Measurements from ENCODE around the gene C3orf62. TPM values are rescaled to one million over a fixed set of nuclear protein-coding genes. Genes with fewer than 3 reads are reported as not detected.
A peak's percentile ranks its signal among the peaks of the same experiment; 100 is the strongest.

The C3orf62 gene
- 10 to 100 TPM; 14.1 to 25.9 TPM for total RNA-seq
- 48.6 TPM for polyA plus RNA-seq (ENCODE audit: insufficient read depth, low read depth, low replicate concordance)
- long read RNA-seq, donor 1, full-length matches to known transcripts = 4 of 4 reads
- long read RNA-seq, donor 1, partial matches to known transcripts = 0 of 4 reads
- long read RNA-seq, donor 1, other reads (novel, unspliced or antisense) = 0 of 4 reads
- long read RNA-seq, donor 2, full-length matches to known transcripts = 3 of 3 reads
- long read RNA-seq, donor 2, partial matches to known transcripts = 0 of 3 reads
- long read RNA-seq, donor 2, other reads (novel, unspliced or antisense) = 0 of 3 reads

GRCh38 chr3:49276475-49277382 is at the start of gene C3orf62:
C3orf62 (minus strand) TSS chr3:49277232; CDS start chr3:49276872, 360 bp downstream.
- Histone ChIP-seq H3K4me1 (peaks cover 35% of the 10 kb centered on the region), H3K27ac (peak within 1 kb of the TSS; percentile 94 to 98), H3K4me3 (peak within 1 kb of the TSS; percentile 50 to 66), H3K9me3 (no peaks in the 10 kb centered on the region), H3K36me3 (ENCODE audit: low read depth, missing control alignments) (no peaks in the 10 kb centered on the region), H3K27me3 (no peaks in the 10 kb centered on the region)
- TF ChIP-seq CTCF (IDR thresholded peaks at IDR 0.05) = no peak
- TF ChIP-seq POLR2A (IDR thresholded peaks at IDR 0.05) = no peak
- intact Hi-C loops (cut with DNase I; ENCODE audit: low total_unique reads) = loop anchor here (10.0 kb wide), 1 partner anchor 252 kb away; the partner anchor contains the start of genes IMPDH2 and NDUFAF3
- peak; percentile 92 for DNase-seq
- 4% methylated on average over 20 to 50 of the region's 51 CpGs for WGBS, 2 donors

GRCh38 chr3:49324768-49325167 is 47.7 kb upstream of the C3orf62 start:
- WGBS, 2 donors = 96 to 97% methylated on average over 7 of the region's 7 CpGs

GRCh38 chr3:49316696-49317457 is 39.8 kb upstream of the C3orf62 start:
- 89 to 95% methylated on average over 16 of the region's 16 CpGs for WGBS, 2 donors
- H3K9me3 ChIP-seq = no peaks in the 10 kb centered on the region
- H3K4me3 ChIP-seq = no peak overlapping the region
- no peak for DNase-seq
- no peaks in the 10 kb centered on the region for H3K4me1 ChIP-seq
- H3K27me3 ChIP-seq = no peaks in the 10 kb centered on the region
- intact Hi-C loops (cut with DNase I; ENCODE audit: low total_unique reads) = no loop called here
- H3K27ac ChIP-seq = no peak overlapping the region
- no peaks in the 10 kb centered on the region for H3K36me3 ChIP-seq (ENCODE audit: low read depth, missing control alignments)
- TF ChIP-seq CTCF (IDR thresholded peaks at IDR 0.05) = no peak
- TF ChIP-seq POLR2A (IDR thresholded peaks at IDR 0.05) = no peak

More at GRCh38 chr3:49324768-49325167, 47.7 kb upstream of the C3orf62 start:
- no peaks in the 10 kb centered on the region for H3K27me3 ChIP-seq
- no peaks in the 10 kb centered on the region for H3K4me1 ChIP-seq
- no peak overlapping the region for H3K27ac ChIP-seq
- TF ChIP-seq POLR2A (IDR thresholded peaks at IDR 0.05) (no peak), CTCF (IDR thresholded peaks at IDR 0.05) (no peak)
- no peaks in the 10 kb centered on the region for H3K36me3 ChIP-seq (ENCODE audit: low read depth, missing control alignments)
- no peaks in the 10 kb centered on the region for H3K9me3 ChIP-seq
- H3K4me3 ChIP-seq = no peak overlapping the region
- no peak for DNase-seq
- intact Hi-C loops (cut with DNase I; ENCODE audit: low total_unique reads) = no loop called here

GRCh38 chr3:49313896-49314688 is 37.1 kb upstream of the C3orf62 start:
- no peak overlapping the region for H3K4me3 ChIP-seq
- H3K4me1 ChIP-seq = no peaks in the 10 kb centered on the region
- H3K9me3 ChIP-seq = no peaks in the 10 kb centered on the region
- intact Hi-C loops (cut with DNase I; ENCODE audit: low total_unique reads) = no loop called here
- no peak overlapping the region for H3K27ac ChIP-seq
- no peak for DNase-seq
- 93 to 95% methylated on average over 1 of the region's 1 CpG for WGBS, 2 donors
- H3K27me3 ChIP-seq = no peaks in the 10 kb centered on the region
- TF ChIP-seq POLR2A (IDR thresholded peaks at IDR 0.05) = no peak
- no peak for TF ChIP-seq CTCF (IDR thresholded peaks at IDR 0.05)
- H3K36me3 ChIP-seq (ENCODE audit: low read depth, missing control alignments) = no peaks in the 10 kb centered on the region

Data from testis (tissue), 5 donors.